CD14-positive monocyte (primary cell): Measurements from ENCODE around the gene ALLC. TPM values are rescaled to one million over a fixed set of nuclear protein-coding genes. Genes with fewer than 3 reads are reported as not detected.

ENCODE experiments used
- DNase-seq, 3 donors: peaks; one replicate each; pipeline ENCODE4 v3.0.0-alpha.2; 2011 to 2022
- H2AFZ ChIP-seq: 2 replicates; pipeline ENCODE4 v1.6.0; 2012; ENCODE audit warnings: mild to moderate bottlenecking, low read depth, low read length, inconsistent platforms; ENCODE audit not compliant: insufficient read depth, poor library complexity, severe bottlenecking
- H3K27ac ChIP-seq, 2 donors: 1 replicate in 1 of 2; 2 replicates in 1 of 2; pipeline ENCODE4 v1.5.1; 2012 to 2013; ENCODE audit warnings: low read length in 2 of 2, control low read depth in 1 of 2, inconsistent platforms in 1 of 2, low read depth in 1 of 2, mild to moderate bottlenecking in 1 of 2
- H3K27me3 ChIP-seq, 2 donors: one replicate each; pipeline versions ENCODE4 v1.6.0 to v1.6.1; 2011 to 2013; ENCODE audit warnings: low read length in 2 of 2; ENCODE audit not compliant: control insufficient read depth in 2 of 2, insufficient read depth in 2 of 2
- H3K36me3 ChIP-seq, 2 donors: replicated peaks in 1 of 2; 1 replicate in 1 of 2; 2 replicates in 1 of 2; pipeline versions ENCODE4 v1.5.1 to v1.6.1; 2012 to 2013; ENCODE audit warnings: low read length in 2 of 2, control low read depth in 1 of 2, inconsistent platforms in 1 of 2, mild to moderate bottlenecking in 1 of 2; ENCODE audit not compliant: insufficient read depth in 2 of 2, control insufficient read depth in 1 of 2
- H3K4me1 ChIP-seq, 2 donors: 1 replicate in 1 of 2; 2 replicates in 1 of 2; pipeline versions ENCODE4 v1.5.1 to v1.6.1; 2012 to 2013; ENCODE audit warnings: low read length in 2 of 2, control low read depth in 1 of 2, inconsistent platforms in 1 of 2, mild to moderate bottlenecking in 1 of 2, moderate library complexity in 1 of 2; ENCODE audit not compliant: insufficient read depth in 2 of 2, control insufficient read depth in 1 of 2
- H3K4me2 ChIP-seq: replicated peaks from 2 replicates; pipeline ENCODE3; 2012; ENCODE audit warnings: low read length, moderate library complexity, mild to moderate bottlenecking; ENCODE audit not compliant: poor library complexity, severe bottlenecking; ENCODE audit errors: extremely low read depth
- H3K4me3 ChIP-seq, 3 experiments: fragments of 200-600 bp in 1 of 3; sonication (generic) in 1 of 3; replicated peaks in 1 of 3; 1 replicate in 2 of 3; 2 replicates in 1 of 3; pipeline ENCODE4 v1.5.1; 2011 to 2013; ENCODE audit warnings: low read length in 3 of 3, mild to moderate bottlenecking in 3 of 3, control low read depth in 2 of 3, low read depth in 2 of 3, inconsistent platforms in 1 of 3, moderate library complexity in 1 of 3
- H3K79me2 ChIP-seq: 2 replicates; pipeline ENCODE4 v1.6.0; 2012; ENCODE audit warnings: mild to moderate bottlenecking, control low read depth, inconsistent platforms, low read length, moderate library complexity; ENCODE audit not compliant: insufficient read depth
- H3K9ac ChIP-seq: 2 replicates; pipeline ENCODE4 v1.6.0; 2017; ENCODE audit warnings: low read length, mild to moderate bottlenecking; ENCODE audit not compliant: insufficient read depth, poor library complexity, severe bottlenecking
- H3K9me3 ChIP-seq, 2 donors: replicated peaks in 1 of 2; 1 replicate in 1 of 2; 2 replicates in 1 of 2; pipeline versions ENCODE4 v1.5.1 to v1.6.1; 2012 to 2013; ENCODE audit warnings: low read length in 2 of 2, control low read depth in 1 of 2; ENCODE audit not compliant: control insufficient read depth in 1 of 2, insufficient read depth in 1 of 2
- H4K20me1 ChIP-seq: 2 replicates; pipeline ENCODE4 v1.6.0; 2012; ENCODE audit warnings: mild to moderate bottlenecking, low read length, control low read depth, moderate library complexity; ENCODE audit not compliant: insufficient read depth
- H3K27ac Mint-ChIP-seq, 7 donors: one replicate each; pipeline ENCODE4 v1.8.0; 2020; ENCODE audit warnings: mild to moderate bottlenecking in 7 of 7, mixed read lengths in 7 of 7, moderate library complexity in 6 of 7, inconsistent platforms in 2 of 7
- H3K27me3 Mint-ChIP-seq, 3 donors: one replicate each; pipeline ENCODE4 v1.8.0; 2021 to 2022; ENCODE audit warnings: low read depth in 3 of 3, mild to moderate bottlenecking in 3 of 3, mixed read lengths in 3 of 3, moderate library complexity in 3 of 3, inconsistent platforms in 1 of 3
- H3K36me3 Mint-ChIP-seq, 2 donors: one replicate each; pipeline ENCODE4 v1.8.0; 2020; ENCODE audit warnings: mixed read lengths in 2 of 2, inconsistent platforms in 1 of 2, mild to moderate bottlenecking in 1 of 2
- H3K4me1 Mint-ChIP-seq: one replicate; pipeline ENCODE4 v1.8.0; 2020; ENCODE audit warnings: mild to moderate bottlenecking, mixed read lengths
- H3K4me3 Mint-ChIP-seq, 2 donors: one replicate each; pipeline ENCODE4 v1.8.0; 2020; ENCODE audit warnings: mild to moderate bottlenecking in 2 of 2, mixed read lengths in 2 of 2, moderate library complexity in 1 of 2
- H3K9me3 Mint-ChIP-seq, 7 donors: one replicate each; pipeline ENCODE4 v1.8.0; 2020 to 2022; ENCODE audit warnings: mixed read lengths in 7 of 7, mild to moderate bottlenecking in 6 of 7, moderate library complexity in 6 of 7, inconsistent platforms in 2 of 7
- WGBS: methylation state at CpG from one replicate; pipeline ENCODE4 v1.1.5; 2013; ENCODE audit warnings: missing lambda C conversion rate; ENCODE audit not compliant: insufficient coverage; 5-methylcytosine and 5-hydroxymethylcytosine counted together
- intact Hi-C, 2 donors: fragments of 100-400 bp; cut with micrococcal nuclease; formaldehyde crosslinking; loops; one replicate each; pipeline versions ENCODE4 v1.15.0 to v1.15.1; 2023
- polyA plus RNA-seq, 3 donors: library from polyadenylated mRNA; depleted of rRNA in 1 of 3; unstranded in 2 of 3; stranded (reverse) in 1 of 3; fragments of 300-500 nt in 2 of 3; fragments of >200 nt in 1 of 3; fragmentation: Illumina TruSeq in 2 of 3; gene quantifications; 1 replicate in 2 of 3; 2 replicates in 1 of 3; pipeline ENCODE4 v1.2.3, GENCODE V29; 2012 to 2021
- TF ChIP-seq, protein P1 (sequence below): fragments of 200-600 bp; IDR thresholded peaks from one replicate; pipeline ENCODE4 v1.8.0; 2022; ENCODE audit warnings: antibody characterized with exemption, mild to moderate bottlenecking

ALLC gene
- polyA plus RNA-seq, 3 donors = not detected

DNA sequence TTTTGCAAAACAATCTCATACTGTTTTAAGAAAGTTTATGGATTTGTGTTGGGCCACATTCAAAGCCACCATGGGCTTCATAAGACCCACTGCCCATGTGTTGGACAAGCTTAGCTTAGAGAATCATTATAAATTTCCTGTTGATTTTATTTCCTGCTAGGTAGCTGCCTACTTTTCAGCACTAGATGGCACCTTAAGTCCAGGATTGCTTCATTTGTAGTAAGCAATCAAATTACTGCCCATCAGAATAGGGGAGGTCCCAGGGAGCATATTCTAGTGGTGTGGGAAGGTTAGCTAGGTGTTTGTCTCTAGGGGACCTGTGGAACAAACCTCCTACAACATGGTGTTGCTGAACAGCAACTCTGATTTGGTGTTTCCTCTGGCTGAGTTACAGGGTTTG, 34.4 kb downstream of the ALLC start:
- Histone ChIP-seq H4K20me1 (no peaks in the 10 kb centered on the region), H3K9ac (no peak overlapping the region), H3K27me3 (no peaks in the 10 kb centered on the region), H3K9me3 (no peaks in the 10 kb centered on the region), H3K79me2 (no peaks in the 10 kb centered on the region), H2AFZ (no peak overlapping the region), H3K36me3 (no peaks in the 10 kb centered on the region), H3K4me3 (no peak overlapping the region), H3K4me1 (no peaks in the 10 kb centered on the region), H3K27ac (no peak overlapping the region), H3K4me2 (no peak overlapping the region)
- TF ChIP-seq, protein P1, sequence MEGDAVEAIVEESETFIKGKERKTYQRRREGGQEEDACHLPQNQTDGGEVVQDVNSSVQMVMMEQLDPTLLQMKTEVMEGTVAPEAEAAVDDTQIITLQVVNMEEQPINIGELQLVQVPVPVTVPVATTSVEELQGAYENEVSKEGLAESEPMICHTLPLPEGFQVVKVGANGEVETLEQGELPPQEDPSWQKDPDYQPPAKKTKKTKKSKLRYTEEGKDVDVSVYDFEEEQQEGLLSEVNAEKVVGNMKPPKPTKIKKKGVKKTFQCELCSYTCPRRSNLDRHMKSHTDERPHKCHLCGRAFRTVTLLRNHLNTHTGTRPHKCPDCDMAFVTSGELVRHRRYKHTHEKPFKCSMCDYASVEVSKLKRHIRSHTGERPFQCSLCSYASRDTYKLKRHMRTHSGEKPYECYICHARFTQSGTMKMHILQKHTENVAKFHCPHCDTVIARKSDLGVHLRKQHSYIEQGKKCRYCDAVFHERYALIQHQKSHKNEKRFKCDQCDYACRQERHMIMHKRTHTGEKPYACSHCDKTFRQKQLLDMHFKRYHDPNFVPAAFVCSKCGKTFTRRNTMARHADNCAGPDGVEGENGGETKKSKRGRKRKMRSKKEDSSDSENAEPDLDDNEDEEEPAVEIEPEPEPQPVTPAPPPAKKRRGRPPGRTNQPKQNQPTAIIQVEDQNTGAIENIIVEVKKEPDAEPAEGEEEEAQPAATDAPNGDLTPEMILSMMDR = no peak
- Mint-ChIP-seq H3K36me3 (no peaks in the 10 kb centered on the region), H3K27ac (no peak overlapping the region), H3K4me3 (no peak overlapping the region), H3K9me3 (peaks cover 0 to 6% (median 1%) of the 10 kb centered on the region in 7 donors), H3K4me1 (no peaks in the 10 kb centered on the region), H3K27me3 (peaks cover 2 to 7% (median 2%) of the 10 kb centered on the region in 3 donors)
- intact Hi-C loops = no loop called here
- no peak for DNase-seq

DNA sequence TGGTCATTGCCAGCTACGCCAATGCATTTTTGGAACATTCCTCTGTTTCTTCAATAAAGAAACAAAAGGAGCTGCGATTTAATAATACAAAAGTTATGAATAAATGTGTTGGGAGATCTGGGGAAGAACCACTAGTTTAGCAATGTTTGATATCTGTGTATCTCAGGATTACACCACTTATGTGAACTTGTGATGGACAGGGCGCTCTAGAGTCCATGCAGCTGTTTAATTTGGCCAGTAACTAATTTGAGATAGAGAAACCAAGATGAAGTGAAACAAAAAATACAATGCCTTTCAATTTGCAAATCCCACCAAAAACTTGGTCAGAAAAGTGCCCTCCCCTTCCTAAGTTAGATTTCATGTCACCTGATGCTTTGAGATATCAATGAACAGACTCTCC, 38.5 kb downstream of the ALLC start:
- H2AFZ ChIP-seq = no peak overlapping the region
- no peak for DNase-seq
- Mint-ChIP-seq H3K27me3 (peaks cover 2 to 7% (median 5%) of the 10 kb centered on the region in 3 donors), H3K4me1 (no peaks in the 10 kb centered on the region), H3K4me3 (no peak overlapping the region), H3K36me3 (no peaks in the 10 kb centered on the region), H3K9me3 (peaks cover 0 to 3% (median 0%) of the 10 kb centered on the region in 7 donors), H3K27ac (no peak overlapping the region)
- no peak overlapping the region for H3K9ac ChIP-seq
- H3K27me3 ChIP-seq = peaks cover 0 to 5% of the 10 kb centered on the region in 2 donors
- H3K4me3 ChIP-seq = no peak overlapping the region
- WGBS = no CpG with 5 or more reads among the region's 3 CpGs
- no peaks in the 10 kb centered on the region for H3K79me2 ChIP-seq
- H3K9me3 ChIP-seq = no peaks in the 10 kb centered on the region
- intact Hi-C loops = no loop called here
- no peaks in the 10 kb centered on the region for H4K20me1 ChIP-seq
- no peak overlapping the region for H3K4me2 ChIP-seq
- H3K27ac ChIP-seq = no peak overlapping the region
- TF ChIP-seq, protein P1 = no peak
- no peaks in the 10 kb centered on the region for H3K4me1 ChIP-seq
- H3K36me3 ChIP-seq = no peaks in the 10 kb centered on the region
